IPS-15b (cell line): Measurements from ENCODE around the gene PCDHA13.

Experiments used
- H3K27me3 ChIP-seq: one replicate; pipeline ENCODE4 v1.6.1; 2013; ENCODE audit warnings: low read length; ENCODE audit not compliant: control insufficient read depth, insufficient read depth
- H3K36me3 ChIP-seq: one replicate; pipeline ENCODE4 v1.6.1; 2013; ENCODE audit warnings: low read length; ENCODE audit not compliant: control insufficient read depth, insufficient read depth
- H3K4me1 ChIP-seq: one replicate; pipeline ENCODE4 v1.6.1; 2013; ENCODE audit warnings: mild to moderate bottlenecking, low read length; ENCODE audit not compliant: control insufficient read depth, insufficient read depth
- H3K4me3 ChIP-seq: one replicate; pipeline ENCODE4 v1.5.1; 2013; ENCODE audit warnings: low read depth, low read length
- H3K9ac ChIP-seq: one replicate; pipeline ENCODE4 v1.6.1; 2013; ENCODE audit warnings: low read depth, mild to moderate bottlenecking, low read length
- H3K9me3 ChIP-seq: one replicate; pipeline ENCODE4 v1.6.1; 2013; ENCODE audit warnings: mild to moderate bottlenecking, low read length; ENCODE audit not compliant: control insufficient read depth, insufficient read depth

Gene PCDHA13

DNA sequence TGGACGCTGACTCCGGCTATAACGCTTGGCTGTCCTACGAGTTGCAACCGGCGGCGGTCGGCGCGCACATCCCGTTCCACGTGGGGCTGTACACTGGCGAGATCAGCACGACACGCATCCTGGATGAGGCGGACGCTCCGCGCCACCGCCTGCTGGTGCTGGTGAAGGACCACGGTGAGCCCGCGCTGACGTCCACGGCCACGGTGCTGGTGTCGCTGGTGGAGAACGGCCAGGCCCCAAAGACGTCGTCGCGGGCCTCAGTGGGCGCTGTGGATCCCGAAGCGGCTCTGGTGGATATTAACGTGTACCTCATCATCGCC lies 4.7 kb upstream of the PCDHA13 start:
- Histone ChIP-seq H3K27me3 (no peaks in the 10 kb centered on the region), H3K4me3 (no peak overlapping the region), H3K4me1 (peaks cover 3% of the 10 kb centered on the region), H3K9ac (no peak overlapping the region), H3K36me3 (no peaks in the 10 kb centered on the region), H3K9me3 (no peaks in the 10 kb centered on the region)

DNA sequence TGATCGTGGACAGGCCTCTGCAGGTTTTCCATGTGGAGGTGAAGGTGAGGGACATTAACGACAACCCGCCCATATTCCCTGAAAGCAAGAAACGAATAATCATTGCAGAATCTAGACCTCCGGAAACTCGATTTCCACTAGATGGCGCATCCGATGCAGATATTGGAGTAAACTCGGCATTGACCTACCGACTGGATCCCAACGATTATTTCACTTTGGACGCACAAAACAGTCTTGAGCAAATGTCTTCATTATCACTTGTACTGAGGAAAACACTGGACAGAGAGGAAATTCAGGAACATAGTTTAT lies 621 bp downstream of the PCDHA13 start:
- no peak overlapping the region for H3K9ac ChIP-seq
- H3K27me3 ChIP-seq, result no peaks in the 10 kb centered on the region
- H3K36me3 ChIP-seq, result no peaks in the 10 kb centered on the region
- no peaks in the 10 kb centered on the region for H3K4me1 ChIP-seq
- H3K4me3 ChIP-seq, result peak overlapping the region; percentile 26
- no peaks in the 10 kb centered on the region for H3K9me3 ChIP-seq

DNA sequence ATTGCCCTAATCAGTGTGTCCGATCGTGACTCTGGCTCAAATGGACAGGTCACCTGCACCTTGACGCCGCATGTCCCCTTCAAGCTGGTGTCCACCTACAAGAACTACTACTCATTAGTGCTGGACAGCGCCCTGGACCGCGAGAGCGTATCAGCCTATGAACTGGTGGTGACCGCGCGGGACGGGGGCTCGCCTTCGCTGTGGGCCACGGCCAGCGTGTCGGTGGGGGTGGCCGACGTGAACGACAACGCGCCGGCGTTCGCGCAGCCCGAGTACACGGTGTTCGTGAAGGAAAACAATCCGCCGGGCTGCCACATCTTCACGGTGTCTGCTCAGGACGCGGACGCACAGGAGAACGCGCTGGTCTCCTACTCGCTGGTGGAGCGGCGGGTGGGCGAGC lies 1.4 kb downstream of the PCDHA13 start:
- H3K9me3 ChIP-seq, result no peaks in the 10 kb centered on the region
- H3K4me1 ChIP-seq, result no peaks in the 10 kb centered on the region
- H3K27me3 ChIP-seq, result no peaks in the 10 kb centered on the region
- H3K4me3 ChIP-seq, result no peak overlapping the region
- no peaks in the 10 kb centered on the region for H3K36me3 ChIP-seq
- H3K9ac ChIP-seq, result no peak overlapping the region

DNA sequence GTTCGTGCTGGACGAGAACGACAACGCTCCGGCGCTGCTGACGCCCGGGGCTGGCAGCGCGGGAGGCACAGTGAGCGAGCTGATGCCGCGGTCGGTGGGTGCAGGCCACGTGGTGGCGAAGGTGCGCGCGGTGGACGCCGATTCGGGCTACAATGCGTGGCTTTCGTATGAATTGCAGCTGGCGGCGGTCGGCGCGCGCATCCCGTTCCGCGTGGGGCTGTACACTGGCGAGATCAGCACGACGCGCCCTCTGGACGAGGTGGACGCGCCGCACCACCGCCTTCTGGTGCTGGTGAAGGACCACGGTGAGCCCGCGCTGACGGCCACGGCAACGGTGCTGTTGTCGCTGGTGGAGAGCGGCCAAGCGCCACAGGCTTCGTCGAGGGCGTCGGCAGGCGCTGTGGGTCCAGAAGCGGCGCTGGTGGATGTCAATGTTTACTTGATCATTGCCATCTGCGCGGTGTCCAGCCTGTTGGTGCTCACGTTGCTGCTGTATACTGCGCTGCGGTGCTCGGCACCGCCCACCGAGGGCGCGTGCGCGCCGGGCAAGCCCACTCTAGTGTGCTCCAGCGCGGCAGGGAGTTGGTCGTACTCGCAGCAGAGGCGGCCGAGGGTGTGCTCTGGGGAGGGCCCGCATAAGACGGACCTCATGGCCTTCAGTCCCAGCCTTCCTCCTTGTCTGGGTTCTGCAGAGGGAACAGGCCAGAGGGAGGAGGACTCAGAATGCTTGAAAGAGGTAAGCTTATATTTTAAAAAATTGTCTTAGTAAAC lies 2.2 kb downstream of the PCDHA13 start:
- Histone ChIP-seq H3K9ac (no peak overlapping the region), H3K4me1 (no peaks in the 10 kb centered on the region), H3K27me3 (no peaks in the 10 kb centered on the region), H3K4me3 (no peak overlapping the region), H3K9me3 (no peaks in the 10 kb centered on the region), H3K36me3 (no peaks in the 10 kb centered on the region)

DNA sequence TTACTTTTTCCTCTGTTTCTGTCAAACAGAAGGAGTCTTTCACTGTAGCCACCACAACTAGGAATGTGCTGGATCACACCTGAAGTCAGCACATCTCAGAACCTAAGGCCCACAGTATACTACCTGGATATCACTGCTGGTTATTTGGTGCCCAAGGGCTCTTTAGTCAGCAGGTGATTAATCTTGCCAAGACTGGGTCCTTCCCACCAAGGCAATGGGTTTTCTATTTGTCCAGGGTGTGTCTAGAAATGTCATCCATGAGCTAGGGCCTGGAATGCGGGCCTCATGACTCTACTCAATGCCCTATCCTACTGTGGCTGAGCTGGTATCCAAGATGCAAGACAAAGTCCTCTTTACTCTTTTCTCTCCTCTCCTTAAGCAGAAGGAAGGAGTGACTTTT lies 34.4 kb downstream of the PCDHA13 start:
- H3K9ac ChIP-seq, result no peak overlapping the region
- H3K36me3 ChIP-seq, result no peaks in the 10 kb centered on the region
- H3K4me3 ChIP-seq, result no peak overlapping the region
- no peaks in the 10 kb centered on the region for H3K27me3 ChIP-seq
- no peaks in the 10 kb centered on the region for H3K9me3 ChIP-seq
- no peaks in the 10 kb centered on the region for H3K4me1 ChIP-seq

DNA sequence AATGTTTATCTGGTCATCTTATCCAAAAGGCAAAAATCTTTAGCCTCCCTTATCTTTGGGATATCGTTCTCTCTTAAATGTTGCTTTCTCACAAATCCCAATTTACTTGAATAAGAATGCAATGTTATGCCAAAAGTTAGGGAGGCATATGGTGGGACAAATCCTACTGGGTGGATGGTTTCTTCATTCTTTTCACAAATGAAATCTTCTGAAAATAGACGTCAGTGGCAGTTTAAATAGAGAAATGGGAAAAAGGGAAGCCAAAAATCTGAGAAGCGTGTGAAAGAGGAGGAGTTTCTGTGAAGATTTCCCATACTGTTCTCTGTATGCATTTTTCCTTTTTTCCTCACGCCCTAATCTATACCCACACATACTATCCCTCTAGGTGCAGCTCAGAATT lies 41.7 kb downstream of the PCDHA13 start:
- Histone ChIP-seq H3K4me3 (no peak overlapping the region), H3K36me3 (no peaks in the 10 kb centered on the region), H3K9me3 (no peaks in the 10 kb centered on the region), H3K9ac (no peak overlapping the region), H3K4me1 (peaks cover 6% of the 10 kb centered on the region), H3K27me3 (peaks cover 34% of the 10 kb centered on the region)

DNA sequence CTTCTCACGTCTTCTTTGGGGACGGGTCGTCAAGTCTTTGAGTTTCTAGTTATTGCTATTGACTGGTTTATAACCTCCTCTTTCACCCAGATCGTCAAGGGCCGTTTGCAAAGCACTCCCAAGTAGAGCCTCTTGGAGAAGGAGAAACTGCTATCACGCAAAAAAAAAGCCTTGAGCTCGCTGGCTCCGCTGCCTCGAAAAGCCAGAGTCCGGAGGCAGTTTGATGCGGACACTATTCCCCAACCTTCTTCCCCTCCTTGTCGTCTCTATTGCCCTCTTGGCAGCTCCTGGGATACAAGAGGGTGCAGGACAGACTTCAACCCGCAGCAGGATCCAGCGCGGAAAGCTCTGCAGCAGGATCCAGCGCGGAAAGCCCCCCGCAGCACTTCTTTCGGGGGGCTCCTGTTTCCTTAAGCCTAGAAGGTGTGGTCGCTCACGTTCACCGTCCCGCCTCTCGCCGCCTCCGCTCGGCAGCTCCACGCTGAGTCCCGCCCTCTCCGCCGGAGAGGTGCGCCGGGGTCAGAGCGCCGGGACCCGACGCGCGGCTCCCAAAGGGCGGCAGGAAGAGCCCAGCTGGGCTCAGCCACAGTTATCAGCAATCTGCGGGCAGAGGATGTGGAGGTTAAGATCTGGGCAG lies 44.0 kb downstream of the PCDHA13 start, which contains the start of gene PCDHAC1:
PCDHAC1 (plus strand) TSS at position 494 of the 637 bp plus-strand sequence. CDS start 594 bp downstream, outside the sequence.
- Histone ChIP-seq H3K4me1 (peaks cover 6% of the 10 kb centered on the region), H3K4me3 (peak within 1 kb of the TSS; percentile 87), H3K9ac (peak within 1 kb of the TSS; percentile 55), H3K9me3 (no peaks in the 10 kb centered on the region), H3K27me3 (peaks cover 39% of the 10 kb centered on the region), H3K36me3 (no peaks in the 10 kb centered on the region)

DNA sequence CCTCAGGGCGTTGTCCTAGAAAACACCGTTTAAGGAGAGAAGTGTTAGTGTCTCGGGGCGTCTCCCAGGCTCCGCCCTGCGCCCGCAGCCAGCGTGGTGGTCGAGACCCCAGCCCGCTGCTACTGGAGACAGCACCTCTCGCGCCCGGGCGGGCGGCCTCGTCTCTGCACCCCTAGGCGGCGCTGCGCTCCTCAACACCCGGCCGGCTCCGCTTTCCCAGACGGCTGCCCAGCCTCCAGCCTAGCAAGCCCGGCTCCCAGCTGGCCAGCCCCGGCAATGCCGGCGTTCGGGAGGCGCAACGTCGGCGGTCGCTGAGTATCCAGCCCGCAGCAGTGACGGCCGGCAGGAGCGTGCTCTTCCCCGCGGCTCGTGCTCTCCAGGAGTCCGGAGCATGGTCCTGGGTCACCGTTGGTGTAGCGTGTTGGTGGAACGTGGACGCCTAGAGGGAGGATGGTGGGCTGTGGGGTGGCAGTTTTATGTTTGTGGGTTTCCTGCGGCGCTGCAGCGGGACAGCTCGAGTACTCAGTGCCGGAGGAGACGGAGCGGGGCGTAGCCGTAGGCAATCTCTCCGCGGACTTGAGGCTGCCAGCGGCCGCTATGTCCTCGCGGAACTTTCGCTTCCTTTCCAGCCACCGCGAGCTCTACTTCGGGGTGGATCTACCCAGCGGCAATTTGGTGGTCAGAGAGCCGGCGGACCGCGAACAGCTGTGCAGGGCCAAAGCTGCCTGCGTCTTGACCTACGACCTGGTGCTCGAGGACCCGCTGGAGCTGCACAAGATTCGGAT lies 44.7 kb downstream of the PCDHA13 start:
- Histone ChIP-seq H3K4me1 (peaks cover 6% of the 10 kb centered on the region), H3K9ac (peak overlapping the region; percentile 55), H3K9me3 (no peaks in the 10 kb centered on the region), H3K4me3 (peak overlapping the region; percentile 87), H3K27me3 (peaks cover 39% of the 10 kb centered on the region), H3K36me3 (no peaks in the 10 kb centered on the region)

DNA sequence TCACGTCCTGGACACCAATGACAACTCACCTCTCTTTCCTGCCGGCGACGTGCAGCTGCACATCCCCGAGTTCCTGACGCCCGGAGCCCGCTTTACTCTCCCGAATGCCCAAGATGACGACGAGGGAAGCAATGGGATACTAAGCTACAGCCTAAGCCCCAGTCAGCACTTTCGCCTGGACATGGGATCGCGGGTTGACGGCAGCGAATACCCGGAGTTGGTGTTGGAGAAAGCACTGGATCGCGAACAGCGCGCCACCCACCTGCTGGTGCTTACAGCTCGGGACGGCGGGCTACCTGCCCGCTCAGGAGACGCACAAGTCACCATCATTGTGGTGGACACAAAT lies 45.3 kb downstream of the PCDHA13 start:
- no peaks in the 10 kb centered on the region for H3K9me3 ChIP-seq
- peaks cover 6% of the 10 kb centered on the region for H3K4me1 ChIP-seq
- H3K4me3 ChIP-seq, result peak overlapping the region; percentile 87
- H3K9ac ChIP-seq, result peak overlapping the region; percentile 55
- peaks cover 39% of the 10 kb centered on the region for H3K27me3 ChIP-seq
- no peaks in the 10 kb centered on the region for H3K36me3 ChIP-seq
